HepG2 (cell line): ENCODE data around the gene CNPY1. TPM values are rescaled to one million over a fixed set of nuclear protein-coding genes. Genes with fewer than 3 reads are reported as not detected.

Source experiments
- BCL6 ChIP-seq: IDR thresholded peaks from 2 replicates; pipeline ENCODE4 v1.6.1; 2016; ENCODE audit warnings: missing genetic modification reagents, missing compliant biosample characterization
- DNMT1 ChIP-seq: sonication (generic); formaldehyde crosslinking; IDR thresholded peaks from 2 replicates; pipeline ENCODE4 v1.5.1; 2020; ENCODE audit warnings: mild to moderate bottlenecking, missing genetic modification reagents
- FOXA3 ChIP-seq: IDR thresholded peaks from 2 replicates; pipeline ENCODE4 v1.6.1; 2016; ENCODE audit warnings: missing genetic modification reagents, missing compliant biosample characterization
- GABPA ChIP-seq, 2 experiments: IDR thresholded peaks; 2 replicates each; pipeline ENCODE4 v1.6.1; 2011 to 2016; ENCODE audit warnings: low read depth in 2 of 2, low read length in 1 of 2, missing biosample characterization in 1 of 2, missing genetic modification characterization in 1 of 2
- GABPB1 ChIP-seq: IDR thresholded peaks from 2 replicates; pipeline ENCODE4 v1.6.1; 2016; ENCODE audit warnings: mild to moderate bottlenecking, missing genetic modification reagents, moderate library complexity, missing compliant biosample characterization
- KDM2A ChIP-seq: sonication (generic); formaldehyde crosslinking; IDR thresholded peaks from 2 replicates; pipeline ENCODE4 v1.4.0; 2020; ENCODE audit warnings: low read depth, missing genetic modification reagents, borderline replicate concordance
- MEIS2 ChIP-seq: sonication (generic); formaldehyde crosslinking; IDR thresholded peaks from 2 replicates; pipeline ENCODE4 v1.9.0; 2021; ENCODE audit warnings: mild to moderate bottlenecking, missing genetic modification reagents
- NFYB ChIP-seq: sonication (generic); formaldehyde crosslinking; IDR thresholded peaks from 2 replicates; pipeline ENCODE4 v1.4.0; 2020; ENCODE audit warnings: missing genetic modification reagents
- RFXAP ChIP-seq: sonication (generic); formaldehyde crosslinking; IDR thresholded peaks from 2 replicates; pipeline ENCODE4 v1.4.0; 2020; ENCODE audit warnings: missing genetic modification reagents, borderline replicate concordance
- SALL1 ChIP-seq: sonication (generic); formaldehyde crosslinking; IDR thresholded peaks from 2 replicates; pipeline ENCODE4 v1.8.0; 2022; ENCODE audit warnings: mild to moderate bottlenecking, missing genetic modification reagents
- SAP130 ChIP-seq: IDR thresholded peaks from 2 replicates; pipeline ENCODE4 v1.6.1; 2016; ENCODE audit warnings: low read depth
- SRSF1 ChIP-seq: fragments of 200-400 bp; formaldehyde crosslinking; optimal IDR thresholded peaks from 2 replicates; pipeline ENCODE3; 2017; ENCODE audit warnings: mild to moderate bottlenecking, low read depth, low read length, moderate library complexity
- TGIF2 ChIP-seq: IDR thresholded peaks from 2 replicates; pipeline ENCODE4 v1.6.1; 2016; ENCODE audit warnings: control low read depth, missing compliant biosample characterization
- ZBTB49 ChIP-seq: sonication (generic); formaldehyde crosslinking; IDR thresholded peaks from 2 replicates; pipeline ENCODE4 v1.4.0; 2020; ENCODE audit warnings: missing genetic modification reagents, borderline replicate concordance
- ZMYM3 ChIP-seq: sonication (generic); formaldehyde crosslinking; IDR thresholded peaks from 2 replicates; pipeline ENCODE4 v1.5.1; 2020; ENCODE audit warnings: mild to moderate bottlenecking, missing genetic modification reagents
- ZMYM4 ChIP-seq: sonication (generic); formaldehyde crosslinking; IDR thresholded peaks from 2 replicates; pipeline ENCODE4 v1.8.1; 2023; ENCODE audit warnings: mild to moderate bottlenecking, missing genetic modification reagents
- ZNF292 ChIP-seq: sonication (generic); formaldehyde crosslinking; IDR thresholded peaks from 2 replicates; pipeline ENCODE4 v1.8.1; 2022; ENCODE audit warnings: mild to moderate bottlenecking, low read depth, missing genetic modification reagents, borderline replicate concordance
- ZNF557 ChIP-seq: sonication (generic); formaldehyde crosslinking; IDR thresholded peaks from 2 replicates; pipeline ENCODE4 v1.4.0; 2020; ENCODE audit warnings: missing genetic modification reagents
- polyA plus RNA-seq, 8 experiments: library from polyadenylated mRNA; depleted of rRNA in 3 of 8; stranded (reverse) in 7 of 8; unstranded in 1 of 8; fragments of >200 nt; fragmentation: Illumina TruSeq in 4 of 8; extraction: Trizol in 4 of 8; gene quantifications; 2 replicates each; pipeline versions ENCODE4 v1.2.1 to v1.2.3, GENCODE V29; 2011 to 2016; ENCODE audit warnings: low read depth in 4 of 8, missing spikeins in 1 of 8, mixed read lengths in 1 of 8; ENCODE audit not compliant: insufficient read depth in 1 of 8
- total RNA-seq, 5 experiments: library from RNA; depleted of rRNA; stranded (reverse); fragments of >200 nt; fragmentation: Illumina TruSeq; extraction: Trizol; gene quantifications; 2 replicates each; pipeline ENCODE4 v1.2.3, GENCODE V29; 2016; ENCODE audit warnings: low read depth in 1 of 5
- TF ChIP-seq, protein P1 (sequence below): sonication (generic); formaldehyde crosslinking; IDR thresholded peaks from 2 replicates; pipeline ENCODE4 v1.9.0; 2021; ENCODE audit warnings: missing genetic modification reagents, borderline replicate concordance
- TF ChIP-seq, protein P2 (sequence below): IDR thresholded peaks from 2 replicates; pipeline ENCODE4 v1.6.1; 2018; ENCODE audit warnings: missing genetic modification reagents, mild to moderate bottlenecking, missing compliant biosample characterization
- TF ChIP-seq, protein P3 (sequence below): sonication (generic); formaldehyde crosslinking; IDR thresholded peaks from 2 replicates; pipeline ENCODE4 v1.4.0; 2020; ENCODE audit warnings: missing genetic modification reagents, low read depth, mild to moderate bottlenecking, borderline replicate concordance
- TF ChIP-seq, protein P4 (sequence below): sonication (generic); formaldehyde crosslinking; IDR thresholded peaks from 2 replicates; pipeline ENCODE4 v1.5.0; 2020; ENCODE audit warnings: mild to moderate bottlenecking, missing genetic modification reagents

Gene CNPY1
- total and polyA plus RNA-seq, 2 of the 13 experiments (the other 11 are each of a cell fraction or from before 2014, with no cell fraction given), result not detected

- TF ChIP-seq, protein P1, sequence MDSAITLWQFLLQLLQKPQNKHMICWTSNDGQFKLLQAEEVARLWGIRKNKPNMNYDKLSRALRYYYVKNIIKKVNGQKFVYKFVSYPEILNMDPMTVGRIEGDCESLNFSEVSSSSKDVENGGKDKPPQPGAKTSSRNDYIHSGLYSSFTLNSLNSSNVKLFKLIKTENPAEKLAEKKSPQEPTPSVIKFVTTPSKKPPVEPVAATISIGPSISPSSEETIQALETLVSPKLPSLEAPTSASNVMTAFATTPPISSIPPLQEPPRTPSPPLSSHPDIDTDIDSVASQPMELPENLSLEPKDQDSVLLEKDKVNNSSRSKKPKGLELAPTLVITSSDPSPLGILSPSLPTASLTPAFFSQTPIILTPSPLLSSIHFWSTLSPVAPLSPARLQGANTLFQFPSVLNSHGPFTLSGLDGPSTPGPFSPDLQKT (CRISPR knock-in tag), result no peak
- no peak for TF ChIP-seq DNMT1 (CRISPR knock-in tag)
- TF ChIP-seq, protein P2, sequence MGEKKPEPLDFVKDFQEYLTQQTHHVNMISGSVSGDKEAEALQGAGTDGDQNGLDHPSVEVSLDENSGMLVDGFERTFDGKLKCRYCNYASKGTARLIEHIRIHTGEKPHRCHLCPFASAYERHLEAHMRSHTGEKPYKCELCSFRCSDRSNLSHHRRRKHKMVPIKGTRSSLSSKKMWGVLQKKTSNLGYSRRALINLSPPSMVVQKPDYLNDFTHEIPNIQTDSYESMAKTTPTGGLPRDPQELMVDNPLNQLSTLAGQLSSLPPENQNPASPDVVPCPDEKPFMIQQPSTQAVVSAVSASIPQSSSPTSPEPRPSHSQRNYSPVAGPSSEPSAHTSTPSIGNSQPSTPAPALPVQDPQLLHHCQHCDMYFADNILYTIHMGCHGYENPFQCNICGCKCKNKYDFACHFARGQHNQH (CRISPR knock-in tag), result 0 out of 2 replicates have a peak, but pooled peaks have one; percentile 22
- peak; percentile 36; the same call in 1 of the 2 replicates for TF ChIP-seq ZMYM3 (CRISPR knock-in tag)
- TF ChIP-seq, protein P3, sequence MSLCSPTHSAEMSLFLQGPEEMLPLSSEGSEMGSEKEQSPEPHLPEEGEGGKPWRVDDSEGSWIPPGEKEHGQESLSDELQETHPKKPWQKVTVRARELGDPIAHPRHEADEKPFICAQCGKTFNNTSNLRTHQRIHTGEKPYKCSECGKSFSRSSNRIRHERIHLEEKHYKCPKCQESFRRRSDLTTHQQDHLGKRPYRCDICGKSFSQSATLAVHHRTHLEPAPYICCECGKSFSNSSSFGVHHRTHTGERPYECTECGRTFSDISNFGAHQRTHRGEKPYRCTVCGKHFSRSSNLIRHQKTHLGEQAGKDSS (CRISPR knock-in tag), result peak; percentile 12; the same call in 1 of the 2 replicates
- peak; percentile 49; the same call in 1 of the 2 replicates for TF ChIP-seq NFYB
- TF ChIP-seq, protein P4, sequence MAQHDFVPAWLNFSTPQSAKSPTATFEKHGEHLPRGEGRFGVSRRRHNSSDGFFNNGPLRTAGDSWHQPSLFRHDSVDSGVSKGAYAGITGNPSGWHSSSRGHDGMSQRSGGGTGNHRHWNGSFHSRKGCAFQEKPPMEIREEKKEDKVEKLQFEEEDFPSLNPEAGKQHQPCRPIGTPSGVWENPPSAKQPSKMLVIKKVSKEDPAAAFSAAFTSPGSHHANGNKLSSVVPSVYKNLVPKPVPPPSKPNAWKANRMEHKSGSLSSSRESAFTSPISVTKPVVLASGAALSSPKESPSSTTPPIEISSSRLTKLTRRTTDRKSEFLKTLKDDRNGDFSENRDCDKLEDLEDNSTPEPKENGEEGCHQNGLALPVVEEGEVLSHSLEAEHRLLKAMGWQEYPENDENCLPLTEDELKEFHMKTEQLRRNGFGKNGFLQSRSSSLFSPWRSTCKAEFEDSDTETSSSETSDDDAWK (CRISPR knock-in tag), result no peak
- TF ChIP-seq ZBTB49, result no peak
- peak; percentile 27 for TF ChIP-seq SRSF1
- TF ChIP-seq SAP130 (CRISPR knock-in tag), result peak; percentile 58
- peak; percentile 15; the same call in 1 of the 2 replicates for TF ChIP-seq KDM2A (CRISPR knock-in tag)
- 0 out of 2 replicates have a peak, but pooled peaks have one; percentile 40 for TF ChIP-seq ZMYM4 (CRISPR knock-in tag)
- no peak for TF ChIP-seq GABPA (IDR thresholded peaks at IDR 0.05; ENCODE audit: low read depth, low read length)
- TF ChIP-seq GABPA (CRISPR knock-in tag; IDR thresholded peaks at IDR 0.05; ENCODE audit: low read depth), result peak; percentile 50; the same call in 1 of the 2 replicates
- peak; percentile 41; the same call in 1 of the 2 replicates for TF ChIP-seq FOXA3 (CRISPR knock-in tag)
- 0 out of 2 replicates have a peak, but pooled peaks have one; percentile 46 for TF ChIP-seq RFXAP (CRISPR knock-in tag)
- TF ChIP-seq SALL1, result peak; percentile 25; the same call in 1 of the 2 replicates
- TF ChIP-seq TGIF2 (CRISPR knock-in tag), result 0 out of 2 replicates have a peak, but pooled peaks have one; percentile 38
- TF ChIP-seq MEIS2, result no peak
- TF ChIP-seq ZNF292, result peak; percentile 66; the same call in 1 of the 2 replicates
- TF ChIP-seq BCL6 (CRISPR knock-in tag), result peak; percentile 73; the same call in 1 of the 2 replicates
- TF ChIP-seq GABPB1 (CRISPR knock-in tag), result peak; percentile 49; the same call in 1 of the 2 replicates
- 0 out of 2 replicates have a peak, but pooled peaks have one; percentile 26 for TF ChIP-seq ZNF557 (CRISPR knock-in tag)
Measured at GRCh38 chr7:155590215-155591018, 44.1 kb upstream of the CNPY1 start (continued).
